Ecto neural progenitor cell (in vitro differentiated cells): ENCODE measurements around the gene AOAH.
"Not testable (repeated sequence)": the region's sequence is repeated elsewhere in the genome, so short reads cannot be mapped to it uniquely, and the experiment has no call there.

ENCODE experiments used
- DNase-seq: peaks from one replicate; pipeline ENCODE4 v3.0.0-alpha.2; 2018; ENCODE audit warnings: low spot score

Gene AOAH

GRCh38 chr7:36657036-36657660, 67.1 kb downstream of the AOAH start:
- no peak for DNase-seq

GRCh38 chr7:36654436-36654835, 69.9 kb downstream of the AOAH start:
- DNase-seq = no peak

- DNase-seq = no peak
Measured at GRCh38 chr7:36653663-36654355, 70.5 kb downstream of the AOAH start.

- DNase-seq = no peak
Measured at GRCh38 chr7:36653008-36653662, 71.2 kb downstream of the AOAH start.

GRCh38 chr7:36652431-36652830, 71.9 kb downstream of the AOAH start:
- no peak for DNase-seq

GRCh38 chr7:36651404-36651803, 72.9 kb downstream of the AOAH start:
- no peak for DNase-seq

GRCh38 chr7:36650766-36651312, 73.5 kb downstream of the AOAH start:
- DNase-seq = no peak

GRCh38 chr7:36650320-36650719, 74.0 kb downstream of the AOAH start:
- DNase-seq = no peak

- DNase-seq = not testable (repeated sequence)
Measured at GRCh38 chr7:36649319-36649718, 75.0 kb downstream of the AOAH start.

- DNase-seq = no peak
Measured at GRCh38 chr7:36648441-36648840, 75.9 kb downstream of the AOAH start.

- DNase-seq = no peak
Measured at GRCh38 chr7:36644625-36645422, 79.5 kb downstream of the AOAH start.

GRCh38 chr7:36642414-36642813, 81.9 kb downstream of the AOAH start:
- no peak for DNase-seq

- DNase-seq = no peak
Measured at GRCh38 chr7:36642010-36642409, 82.3 kb downstream of the AOAH start.

GRCh38 chr7:36640682-36641081, 83.6 kb downstream of the AOAH start:
- DNase-seq = no peak

- no peak for DNase-seq
Measured at GRCh38 chr7:36639826-36640225, 84.5 kb downstream of the AOAH start.

- DNase-seq = no peak
Measured at GRCh38 chr7:36638586-36639263, 85.6 kb downstream of the AOAH start.

- DNase-seq = no peak
Measured at GRCh38 chr7:36638140-36638539, 86.2 kb downstream of the AOAH start.

- no peak for DNase-seq
Measured at GRCh38 chr7:36637417-36637816, 86.9 kb downstream of the AOAH start.

GRCh38 chr7:36636126-36636525, 88.2 kb downstream of the AOAH start:
- DNase-seq = no peak

- DNase-seq = no peak
Measured at GRCh38 chr7:36635091-36635490, 89.2 kb downstream of the AOAH start.

GRCh38 chr7:36633377-36633776, 90.9 kb downstream of the AOAH start:
- no peak for DNase-seq
